SJCRH30 (cell line): ENCODE data around the gene CAPN2. TPM values are rescaled to one million over a fixed set of nuclear protein-coding genes. Genes with fewer than 3 reads are reported as not detected.

Source experiments
- DNase-seq, 2 experiments: peaks; one replicate each; pipeline ENCODE4 v3.0.0-alpha.2; 2015 to 2020
- H3K27ac ChIP-seq: fragments of 250-450 bp; sonication (Bioruptor Pico); 2 replicates; pipeline ENCODE4 v1.5.1; 2020; ENCODE audit warnings: mild to moderate bottlenecking, moderate library complexity
- H3K27me3 ChIP-seq: fragments of 250-450 bp; sonication (Bioruptor Pico); 2 replicates; pipeline ENCODE4 v1.5.1; 2020; ENCODE audit warnings: mild to moderate bottlenecking, moderate library complexity
- H3K36me3 ChIP-seq: fragments of 250-450 bp; sonication (Bioruptor Pico); 2 replicates; pipeline ENCODE4 v1.5.1; 2020; ENCODE audit warnings: mild to moderate bottlenecking, moderate library complexity
- H3K4me1 ChIP-seq: fragments of 250-450 bp; sonication (Bioruptor Pico); 2 replicates; pipeline ENCODE4 v1.5.1; 2020; ENCODE audit warnings: mild to moderate bottlenecking, moderate library complexity
- H3K4me3 ChIP-seq: fragments of 250-450 bp; sonication (Bioruptor Pico); 2 replicates; pipeline ENCODE4 v1.5.1; 2020; ENCODE audit warnings: mild to moderate bottlenecking, moderate library complexity
- H3K9me3 ChIP-seq: fragments of 250-450 bp; sonication (Bioruptor Pico); replicated peaks from 2 replicates; pipeline ENCODE4 v1.5.1; 2020; ENCODE audit warnings: mild to moderate bottlenecking, moderate library complexity
- total RNA-seq: library from RNA; depleted of rRNA; stranded (reverse); fragments of >200 nt; shearing (Covaris generic); gene quantifications from 2 replicates; pipeline ENCODE4 v1.2.3, GENCODE V29; 2014

The CAPN2 gene
- total RNA-seq, 1 experiment from 2014 or later = 172 TPM

GRCh38 chr1:223750730-223751570 lies 38.6 kb downstream of the CAPN2 start:
- no peak overlapping the region for H3K4me3 ChIP-seq
- no peaks in the 10 kb centered on the region for H3K27me3 ChIP-seq
- H3K9me3 ChIP-seq = no peaks in the 10 kb centered on the region
- H3K27ac ChIP-seq = no peak overlapping the region
- peaks cover 90% of the 10 kb centered on the region for H3K36me3 ChIP-seq
- no peak for DNase-seq
- no peaks in the 10 kb centered on the region for H3K4me1 ChIP-seq

DNA sequence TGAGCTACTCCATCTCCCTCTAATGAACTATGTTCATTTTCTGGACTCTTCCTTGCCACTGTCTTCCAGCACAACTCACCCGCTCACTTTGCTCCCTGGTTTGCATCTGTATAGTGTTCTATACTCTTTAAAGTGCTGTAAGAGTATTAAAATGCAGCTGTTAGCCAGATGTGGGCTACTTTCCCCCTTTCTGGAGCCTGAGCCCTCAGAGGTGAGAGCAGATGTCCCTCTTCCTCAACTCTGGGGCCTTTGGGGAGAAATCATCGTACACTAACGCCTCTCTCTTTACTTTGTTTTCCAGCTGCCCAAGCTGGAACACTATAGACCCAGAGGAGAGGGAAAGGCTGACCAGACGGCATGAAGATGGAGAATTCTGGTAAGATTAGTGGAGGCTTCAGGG lies 39.4 kb downstream of the CAPN2 start:
- Histone ChIP-seq H3K9me3 (no peaks in the 10 kb centered on the region), H3K4me3 (no peak overlapping the region), H3K27ac (no peak overlapping the region), H3K27me3 (no peaks in the 10 kb centered on the region), H3K4me1 (no peaks in the 10 kb centered on the region), H3K36me3 (peaks cover 89% of the 10 kb centered on the region)
- no peak for DNase-seq

DNA sequence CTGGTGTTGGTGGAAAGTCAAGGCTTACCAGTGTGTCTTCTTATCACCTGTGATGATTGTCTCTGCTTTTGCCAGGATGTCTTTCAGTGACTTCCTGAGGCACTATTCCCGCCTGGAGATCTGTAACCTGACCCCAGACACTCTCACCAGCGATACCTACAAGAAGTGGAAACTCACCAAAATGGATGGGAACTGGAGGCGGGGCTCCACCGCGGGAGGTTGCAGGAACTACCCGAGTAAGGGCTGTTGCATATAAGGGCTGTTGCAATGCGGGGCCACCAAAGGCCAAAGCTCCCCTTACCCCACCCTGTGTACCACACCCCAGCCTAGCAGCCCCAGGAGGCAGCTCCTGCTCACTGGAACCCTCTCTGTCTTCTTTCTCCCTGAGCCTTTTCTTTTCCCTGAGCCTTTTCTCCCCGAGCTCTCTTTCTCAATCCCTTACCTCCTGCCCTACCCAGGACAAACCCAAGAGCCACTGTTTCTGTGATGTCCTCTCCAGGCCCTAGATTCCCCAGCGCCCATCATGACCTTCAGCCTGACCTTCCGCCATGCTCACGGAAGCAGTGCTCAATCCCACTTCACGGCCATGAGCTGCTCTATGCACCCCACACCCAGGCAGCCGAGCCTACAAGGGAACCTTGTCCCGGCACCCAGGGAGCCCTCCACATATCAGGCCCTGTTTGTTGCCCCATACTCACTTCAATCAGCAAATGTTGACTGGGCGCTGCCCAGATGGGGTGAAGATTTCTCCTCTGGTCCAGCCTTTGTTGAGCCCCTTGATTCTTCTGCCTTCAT lies 40.6 kb downstream of the CAPN2 start:
- Histone ChIP-seq H3K27ac (no peak overlapping the region), H3K4me1 (no peaks in the 10 kb centered on the region), H3K9me3 (no peaks in the 10 kb centered on the region), H3K36me3 (peaks cover 84% of the 10 kb centered on the region), H3K4me3 (no peak overlapping the region), H3K27me3 (no peaks in the 10 kb centered on the region)
- DNase-seq = no peak

- H3K4me1 ChIP-seq = no peaks in the 10 kb centered on the region
- H3K4me3 ChIP-seq = no peak overlapping the region
- H3K36me3 ChIP-seq = peaks cover 81% of the 10 kb centered on the region
- DNase-seq = no peak
- no peaks in the 10 kb centered on the region for H3K27me3 ChIP-seq
- no peaks in the 10 kb centered on the region for H3K9me3 ChIP-seq
- H3K27ac ChIP-seq = no peak overlapping the region
These were observed 42.5 kb downstream of the CAPN2 start for GRCh38 chr1:223754681-223755431.

GRCh38 chr1:223755432-223755792 lies 43.1 kb downstream of the CAPN2 start:
- DNase-seq = no peak
- Histone ChIP-seq H3K9me3 (no peaks in the 10 kb centered on the region), H3K36me3 (peaks cover 77% of the 10 kb centered on the region), H3K27me3 (no peaks in the 10 kb centered on the region), H3K4me1 (no peaks in the 10 kb centered on the region), H3K27ac (no peak overlapping the region), H3K4me3 (no peak overlapping the region)

DNA sequence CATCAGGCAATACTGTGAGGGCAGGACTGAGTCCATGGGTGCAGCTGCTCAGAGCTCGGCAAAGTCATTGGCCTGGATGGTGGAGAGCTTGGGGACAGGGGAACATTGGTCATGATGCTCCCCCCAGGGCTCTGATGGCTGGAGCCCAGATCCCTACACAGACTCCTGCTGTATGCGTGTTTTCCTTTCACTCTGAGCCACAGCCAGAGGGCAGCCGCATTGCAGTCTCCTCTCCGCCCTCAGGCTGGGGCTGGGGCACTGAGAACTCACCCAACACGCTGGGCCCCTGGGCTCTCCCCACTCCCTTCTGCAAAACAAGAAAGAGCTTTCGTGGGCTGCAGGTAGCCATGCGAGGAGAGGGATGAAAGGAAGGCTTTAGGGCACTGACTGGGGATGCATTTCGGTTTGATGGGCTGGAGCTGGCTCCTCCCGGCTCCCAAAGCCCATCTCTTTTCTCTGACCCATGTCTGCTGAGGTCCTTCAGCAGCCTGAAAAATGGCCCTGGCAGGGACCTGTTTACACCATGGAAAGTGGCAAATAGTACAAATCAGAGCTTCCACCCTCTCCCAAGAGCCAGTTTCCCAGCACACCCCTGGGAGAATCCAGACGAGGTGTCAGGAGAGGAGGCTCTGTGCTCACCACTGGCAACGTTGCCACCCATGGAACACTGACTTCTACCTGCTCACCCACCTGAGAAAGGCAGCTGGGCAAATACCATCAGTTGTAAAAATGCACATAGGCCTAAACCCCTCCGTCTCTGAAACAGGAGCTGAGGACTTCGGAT lies 43.8 kb downstream of the CAPN2 start:
- Histone ChIP-seq H3K27ac (no peak overlapping the region), H3K36me3 (peaks cover 74% of the 10 kb centered on the region), H3K4me1 (no peaks in the 10 kb centered on the region; the same call in 1 of the 2 replicates), H3K27me3 (no peaks in the 10 kb centered on the region), H3K4me3 (no peak overlapping the region), H3K9me3 (no peaks in the 10 kb centered on the region)
- no peak for DNase-seq

GRCh38 chr1:223756806-223757700 lies 44.7 kb downstream of the CAPN2 start:
- DNase-seq = no peak

GRCh38 chr1:223758734-223759133 lies 46.4 kb downstream of the CAPN2 start:
- Histone ChIP-seq H3K36me3 (peaks cover 70% of the 10 kb centered on the region), H3K27ac (no peak overlapping the region), H3K4me1 (peaks cover 5% of the 10 kb centered on the region; the same call in 1 of the 2 replicates), H3K27me3 (no peaks in the 10 kb centered on the region), H3K4me3 (no peak overlapping the region), H3K9me3 (no peaks in the 10 kb centered on the region)
- DNase-seq = no peak

More at GRCh38 chr1:223756806-223757700, 44.7 kb downstream of the CAPN2 start:
- Histone ChIP-seq H3K27me3 (no peaks in the 10 kb centered on the region), H3K4me3 (no peak overlapping the region), H3K4me1 (no peaks in the 10 kb centered on the region; the same call in 1 of the 2 replicates), H3K9me3 (no peaks in the 10 kb centered on the region), H3K27ac (no peak overlapping the region), H3K36me3 (peaks cover 70% of the 10 kb centered on the region)

DNA sequence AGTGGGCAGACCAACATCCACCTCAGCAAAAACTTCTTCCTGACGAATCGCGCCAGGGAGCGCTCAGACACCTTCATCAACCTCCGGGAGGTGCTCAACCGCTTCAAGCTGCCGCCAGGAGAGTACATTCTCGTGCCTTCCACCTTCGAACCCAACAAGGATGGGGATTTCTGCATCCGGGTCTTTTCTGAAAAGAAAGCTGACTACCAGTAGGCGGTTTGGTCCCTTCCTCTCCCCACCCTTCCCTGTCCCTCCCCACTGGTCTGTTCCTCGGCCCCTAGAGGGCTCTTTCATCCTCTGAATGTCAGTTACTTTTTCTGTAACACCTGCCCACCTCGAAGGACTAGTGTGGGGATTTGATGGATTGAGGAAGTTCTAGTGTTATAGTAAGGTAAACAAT lies 46.9 kb downstream of the CAPN2 start:
- Histone ChIP-seq H3K36me3 (peaks cover 70% of the 10 kb centered on the region), H3K27ac (no peak overlapping the region), H3K9me3 (no peaks in the 10 kb centered on the region), H3K4me1 (peaks cover 10% of the 10 kb centered on the region), H3K27me3 (no peaks in the 10 kb centered on the region), H3K4me3 (no peak overlapping the region)
- DNase-seq = no peak

DNA sequence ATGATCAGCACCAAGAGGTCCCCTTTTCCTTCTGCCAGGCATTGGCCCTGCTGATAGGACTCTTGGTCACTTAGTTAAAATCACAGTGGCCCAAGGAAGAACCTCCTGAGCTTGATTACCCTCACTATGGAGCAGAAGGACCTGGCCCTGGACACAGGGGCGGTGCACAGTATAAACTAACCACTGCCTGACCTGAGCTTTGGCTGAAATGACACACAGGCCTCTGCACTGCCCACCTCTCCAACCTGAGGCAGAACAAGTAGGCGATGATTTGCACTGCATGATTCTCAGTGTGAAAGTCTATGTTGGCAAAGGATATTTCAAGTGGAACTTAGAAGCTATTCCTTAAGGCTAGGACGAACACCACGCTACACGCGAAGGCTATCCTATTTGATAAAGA lies 48.5 kb downstream of the CAPN2 start:
- Histone ChIP-seq H3K27me3 (no peaks in the 10 kb centered on the region), H3K9me3 (no peaks in the 10 kb centered on the region), H3K36me3 (peaks cover 64% of the 10 kb centered on the region), H3K27ac (no peak overlapping the region), H3K4me3 (no peak overlapping the region), H3K4me1 (peaks cover 23% of the 10 kb centered on the region)
- DNase-seq = no peak

DNA sequence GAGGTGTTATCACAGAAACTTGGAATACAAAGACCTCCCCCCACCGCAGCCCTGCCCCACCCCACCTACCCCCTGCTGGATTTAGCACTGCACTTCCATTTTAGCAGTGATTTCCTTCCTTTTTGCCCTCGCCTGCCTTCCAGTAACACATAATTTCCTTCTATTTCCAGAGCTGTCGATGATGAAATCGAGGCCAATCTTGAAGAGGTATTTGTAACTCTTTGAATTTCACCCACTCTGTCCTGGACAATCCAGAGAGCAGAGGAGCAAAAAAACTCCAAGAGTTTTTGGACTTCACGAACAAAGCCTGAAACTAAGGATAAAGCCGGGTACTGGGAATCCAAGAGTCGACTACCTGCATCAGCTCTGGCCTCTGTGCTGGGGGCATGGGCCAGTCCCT lies 49.1 kb downstream of the CAPN2 start:
- no peak overlapping the region for H3K4me3 ChIP-seq
- H3K27me3 ChIP-seq = no peaks in the 10 kb centered on the region
- no peak overlapping the region for H3K27ac ChIP-seq

DNA sequence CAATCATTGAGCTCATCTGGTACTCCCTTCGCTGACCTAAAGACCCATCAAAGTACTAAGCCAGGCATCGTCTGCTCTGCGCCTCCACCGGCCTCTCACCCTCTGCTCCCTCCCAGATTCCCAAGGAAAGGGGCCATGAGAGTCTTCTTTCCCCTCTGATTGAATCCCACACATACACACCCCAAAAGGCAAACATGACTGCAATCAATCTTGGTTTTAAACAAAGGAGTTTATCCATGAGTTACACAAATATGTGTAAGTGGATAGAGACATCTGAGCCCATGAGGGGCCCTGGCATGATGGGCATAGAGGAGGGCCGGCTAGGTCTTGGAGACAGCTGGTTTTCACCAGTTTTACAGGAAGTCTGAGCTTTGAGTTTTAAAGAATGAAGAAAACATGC lies 50.9 kb downstream of the CAPN2 start:
- no peaks in the 10 kb centered on the region for H3K27me3 ChIP-seq
- no peak overlapping the region for H3K4me3 ChIP-seq
- no peak overlapping the region; the same call in 1 of the 2 replicates for H3K27ac ChIP-seq
- H3K36me3 ChIP-seq = peaks cover 57% of the 10 kb centered on the region
- peaks cover 28% of the 10 kb centered on the region for H3K4me1 ChIP-seq
- DNase-seq = no peak
- H3K9me3 ChIP-seq = no peaks in the 10 kb centered on the region

More for the DNA sequence above, 49.1 kb downstream of the CAPN2 start:
- Histone ChIP-seq H3K36me3 (peaks cover 66% of the 10 kb centered on the region), H3K9me3 (no peaks in the 10 kb centered on the region), H3K4me1 (peaks cover 28% of the 10 kb centered on the region)
- DNase-seq = no peak

GRCh38 chr1:223763881-223764280 lies 51.5 kb downstream of the CAPN2 start:
- Histone ChIP-seq H3K4me1 (peaks cover 28% of the 10 kb centered on the region), H3K9me3 (no peaks in the 10 kb centered on the region), H3K27me3 (no peaks in the 10 kb centered on the region), H3K27ac (peak overlapping the region; percentile 85; the same call in 1 of the 2 replicates), H3K4me3 (no peak overlapping the region), H3K36me3 (peaks cover 52% of the 10 kb centered on the region)
- DNase-seq = no peak
